Fibroblast of lung (primary cell): Measurements from ENCODE around the gene COLEC12. TPM values are rescaled to one million over a fixed set of nuclear protein-coding genes. Genes with fewer than 3 reads are reported as not detected.

Experiments
- DNase-seq, 2 donors: peaks; one replicate each; pipeline versions ENCODE4 v3.0.0 to v3.0.0-alpha.2; 2010; ENCODE audit warnings: low read depth in 2 of 2
- H2AFZ ChIP-seq: 2 replicates; pipeline ENCODE4 v1.5.1; 2012; ENCODE audit warnings: low read length, control low read depth, inconsistent platforms
- H3K27ac ChIP-seq: 2 replicates; pipeline ENCODE4 v1.5.1; 2011; ENCODE audit warnings: low read length, control low read depth; ENCODE audit not compliant: insufficient read depth
- H3K27me3 ChIP-seq: 2 replicates; pipeline ENCODE4 v1.5.1; 2011; ENCODE audit warnings: mild to moderate bottlenecking, low read length; ENCODE audit not compliant: control insufficient read depth, insufficient read depth
- H3K36me3 ChIP-seq: 2 replicates; pipeline ENCODE4 v1.5.1; 2011; ENCODE audit warnings: low read length; ENCODE audit not compliant: control insufficient read depth, insufficient read depth
- H3K4me1 ChIP-seq: 2 replicates; pipeline ENCODE4 v1.5.1; 2011; ENCODE audit warnings: low read length; ENCODE audit not compliant: control insufficient read depth, insufficient read depth; ENCODE audit errors: extremely low read depth
- H3K4me2 ChIP-seq: 2 replicates; pipeline ENCODE4 v1.5.1; 2011; ENCODE audit warnings: low read length, control low read depth; ENCODE audit not compliant: insufficient read depth; ENCODE audit errors: extremely low read depth
- H3K4me3 ChIP-seq, 4 experiments: fragments of 200-600 bp in 1 of 4; sonication (generic) in 1 of 4; replicated peaks in 1 of 4; 2 replicates each; pipeline ENCODE4 v1.5.1; 2011 to 2016; ENCODE audit warnings: low read length in 4 of 4, low read depth in 3 of 4, mild to moderate bottlenecking in 3 of 4, control low read depth in 2 of 4, inconsistent platforms in 1 of 4, mixed read lengths in 1 of 4; ENCODE audit not compliant: insufficient read depth in 1 of 4; ENCODE audit errors: control extremely low read depth in 1 of 4
- H3K79me2 ChIP-seq: 2 replicates; pipeline ENCODE4 v1.5.1; 2012; ENCODE audit warnings: mild to moderate bottlenecking, low read length, inconsistent platforms; ENCODE audit not compliant: control insufficient read depth, insufficient read depth
- H3K9ac ChIP-seq: 2 replicates; pipeline ENCODE4 v1.5.1; 2011; ENCODE audit warnings: mild to moderate bottlenecking, low read length, control low read depth; ENCODE audit not compliant: insufficient read depth
- H3K9me3 ChIP-seq: 2 replicates; pipeline ENCODE4 v1.5.1; 2012; ENCODE audit warnings: low read depth, low read length; ENCODE audit not compliant: control insufficient read depth, insufficient read depth
- H4K20me1 ChIP-seq: 2 replicates; pipeline ENCODE4 v1.5.1; 2011; ENCODE audit warnings: low read length; ENCODE audit not compliant: control insufficient read depth, insufficient read depth; ENCODE audit errors: extremely low read depth
- CTCF ChIP-seq, 2 donors: IDR thresholded peaks in 1 of 2; conservative IDR thresholded peaks in 1 of 2; 1 replicate in 1 of 2; 2 replicates in 1 of 2; pipeline ENCODE4 v1.5.1; 2011 to 2012; ENCODE audit warnings: low read length in 2 of 2, control low read depth in 1 of 2, inconsistent platforms in 1 of 2, low read depth in 1 of 2, mild to moderate bottlenecking in 1 of 2
- EZH2 ChIP-seq: IDR thresholded peaks from 2 replicates; pipeline ENCODE4 v1.5.1; 2012; ENCODE audit warnings: low read length, control low read depth, mild to moderate bottlenecking; ENCODE audit errors: missing control alignments
- polyA plus RNA-seq, 2 donors: library from polyadenylated mRNA; depleted of rRNA in 1 of 2; stranded (reverse) in 1 of 2; unstranded in 1 of 2; fragments of >200 nt; gene quantifications; 2 replicates each; pipeline ENCODE4 v1.2.1, GENCODE V29; 2011 to 2012; ENCODE audit warnings: missing spikeins in 1 of 2
- total RNA-seq: library from RNA; depleted of rRNA; stranded (reverse); fragments of >200 nt; gene quantifications from 2 replicates; pipeline ENCODE4 v1.2.1, GENCODE V29; 2014

COLEC12 gene
- total and polyA plus RNA-seq, 2 donors (not counting 1 experiment from before 2014, with no cell fraction given), result 20.0 to 24.8 TPM

GRCh38 chr18:433298-433697 lies 67.2 kb downstream of the COLEC12 start:
- H3K36me3 ChIP-seq, result no peaks in the 10 kb centered on the region
- H3K4me3 ChIP-seq, result no peak overlapping the region
- no peak for TF ChIP-seq CTCF (conservative IDR thresholded peaks at IDR 0.05 in 1 of 2, IDR thresholded peaks at IDR 0.05 in 1 of 2; ENCODE audit: low read depth in 1 of 2, low read length in 2 of 2)
- no peak for TF ChIP-seq EZH2
- no peak overlapping the region for H3K4me2 ChIP-seq
- H3K27ac ChIP-seq, result no peak overlapping the region
- H3K9ac ChIP-seq, result no peak overlapping the region
- no peaks in the 10 kb centered on the region for H4K20me1 ChIP-seq
- H2AFZ ChIP-seq, result no peak overlapping the region
- no peaks in the 10 kb centered on the region for H3K27me3 ChIP-seq
- H3K9me3 ChIP-seq, result no peaks in the 10 kb centered on the region
- no peak for DNase-seq
- no peaks in the 10 kb centered on the region for H3K4me1 ChIP-seq
- no peaks in the 10 kb centered on the region for H3K79me2 ChIP-seq

- H3K4me2 ChIP-seq, result no peak overlapping the region
Measured at GRCh38 chr18:432791-433190, 67.7 kb downstream of the COLEC12 start.

GRCh38 chr18:429030-429429 lies 71.5 kb downstream of the COLEC12 start:
- Histone ChIP-seq H3K4me1 (peaks cover 2% of the 10 kb centered on the region), H2AFZ (no peak overlapping the region), H3K9ac (no peak overlapping the region), H3K36me3 (no peaks in the 10 kb centered on the region), H3K4me2 (no peak overlapping the region), H3K79me2 (no peaks in the 10 kb centered on the region), H3K9me3 (no peaks in the 10 kb centered on the region), H3K27ac (no peak overlapping the region), H3K27me3 (no peaks in the 10 kb centered on the region), H4K20me1 (no peaks in the 10 kb centered on the region), H3K4me3 (no peak overlapping the region)
- no peak for TF ChIP-seq CTCF (conservative IDR thresholded peaks at IDR 0.05 in 1 of 2, IDR thresholded peaks at IDR 0.05 in 1 of 2; ENCODE audit: low read depth in 1 of 2, low read length in 2 of 2)
- no peak for TF ChIP-seq EZH2
- no peak for DNase-seq

More at GRCh38 chr18:432791-433190, 67.7 kb downstream of the COLEC12 start:
- no peaks in the 10 kb centered on the region for H3K27me3 ChIP-seq
- no peak for DNase-seq
- no peak overlapping the region for H3K9ac ChIP-seq
- H2AFZ ChIP-seq, result no peak overlapping the region
- no peaks in the 10 kb centered on the region for H3K4me1 ChIP-seq
- no peaks in the 10 kb centered on the region for H3K9me3 ChIP-seq
- no peak overlapping the region for H3K4me3 ChIP-seq
- H3K36me3 ChIP-seq, result no peaks in the 10 kb centered on the region
- H3K79me2 ChIP-seq, result no peaks in the 10 kb centered on the region
- H4K20me1 ChIP-seq, result no peaks in the 10 kb centered on the region
- TF ChIP-seq CTCF (conservative IDR thresholded peaks at IDR 0.05 in 1 of 2, IDR thresholded peaks at IDR 0.05 in 1 of 2; ENCODE audit: low read depth in 1 of 2, low read length in 2 of 2), result no peak
- TF ChIP-seq EZH2, result no peak
- H3K27ac ChIP-seq, result no peak overlapping the region
